SK-N-SH (cell line): ENCODE measurements around the gene ARHGAP29. TPM values are rescaled to one million over a fixed set of nuclear protein-coding genes. Genes with fewer than 3 reads are reported as not detected.
A peak's percentile ranks its signal among the peaks of the same experiment; 100 is the strongest.

Experiments used
- CTCF ChIA-PET: fragments of 300-600, 350-600 bp; formaldehyde crosslinking; extraction: SDS; loops from one replicate; lab custom pipeline; 2021; lab: Yijun Ruan, JAX
- POLR2A ChIA-PET: fragments of 350-600 bp; sonication (Branson Sonifier 250); formaldehyde crosslinking; extraction: SDS; loops from one replicate; lab custom pipeline; 2020; ENCODE audit warnings: antibody characterized with exemption, inconsistent platforms; lab: Yijun Ruan, JAX
- DNase-seq: peaks from one replicate; pipeline ENCODE4 v3.0.0; 2012
- H2AFZ ChIP-seq: fragments of 200-600 bp; sonication (generic); 2 replicates; pipeline ENCODE4 v1.8.1; 2016; ENCODE audit warnings: antibody characterized with exemption, mild to moderate bottlenecking, low read depth
- H3F3A ChIP-seq: fragments of 200-600 bp; sonication (generic); replicated peaks from 2 replicates; pipeline ENCODE3; 2016; ENCODE audit warnings: antibody characterized with exemption, mild to moderate bottlenecking; ENCODE audit not compliant: insufficient read depth
- H3K27ac ChIP-seq, 2 experiments: fragments of 200-500 bp in 1 of 2; fragments of 200-600 bp in 1 of 2; sonication (Bioruptor generic) in 1 of 2; sonication (generic), shearing (Covaris generic) in 1 of 2; 2 replicates each; pipeline versions ENCODE4 v1.5.1 to v1.6.1; 2014 to 2016; ENCODE audit warnings: low read depth in 2 of 2, inconsistent platforms in 1 of 2, low read length in 1 of 2, mild to moderate bottlenecking in 1 of 2, mixed read lengths in 1 of 2
- H3K27me3 ChIP-seq: fragments of 200-600 bp; sonication (generic), shearing (Covaris generic); 2 replicates; pipeline ENCODE4 v1.6.1; 2016; ENCODE audit warnings: mixed run types; ENCODE audit not compliant: insufficient read depth
- H3K36me3 ChIP-seq, 2 experiments: fragments of 200-500 bp in 1 of 2; fragments of 200-600 bp in 1 of 2; sonication (Bioruptor generic) in 1 of 2; sonication (generic) in 1 of 2; replicated peaks in 1 of 2; 2 replicates each; pipeline versions ENCODE3 to v1.5.1; 2014 to 2016; ENCODE audit warnings: low read length in 1 of 2, mild to moderate bottlenecking in 1 of 2; ENCODE audit not compliant: insufficient read depth in 2 of 2, control insufficient read depth in 1 of 2
- H3K4me1 ChIP-seq, 2 experiments: fragments of 200-500 bp in 1 of 2; fragments of 200-600 bp in 1 of 2; sonication (Bioruptor generic) in 1 of 2; sonication (generic), shearing (Covaris generic) in 1 of 2; 2 replicates each; pipeline versions ENCODE4 v1.5.1 to v1.6.1; 2014 to 2016; ENCODE audit warnings: low read depth in 1 of 2, low read length in 1 of 2, mixed run types in 1 of 2; ENCODE audit not compliant: insufficient read depth in 2 of 2, control insufficient read depth in 1 of 2
- H3K4me2 ChIP-seq: fragments of 200-600 bp; sonication (generic), shearing (Covaris generic); 2 replicates; pipeline ENCODE4 v1.6.1; 2017; ENCODE audit warnings: mixed run types
- H3K4me3 ChIP-seq, 2 experiments: fragments of 200-500 bp in 1 of 2; fragments of 200-600 bp in 1 of 2; sonication (Bioruptor generic) in 1 of 2; sonication (generic), shearing (Covaris generic) in 1 of 2; 2 replicates each; pipeline versions ENCODE4 v1.5.1 to v1.8.1; 2014 to 2016; ENCODE audit warnings: low read depth in 2 of 2, inconsistent platforms in 1 of 2, low read length in 1 of 2, mild to moderate bottlenecking in 1 of 2, mixed read lengths in 1 of 2, moderate library complexity in 1 of 2
- H3K79me2 ChIP-seq: fragments of 200-600 bp; sonication (generic); 2 replicates; pipeline ENCODE4 v1.8.1; 2017; ENCODE audit warnings: mild to moderate bottlenecking; ENCODE audit not compliant: insufficient read depth
- H3K9ac ChIP-seq: fragments of 200-600 bp; sonication (generic); 2 replicates; pipeline ENCODE4 v1.6.1; 2017; ENCODE audit warnings: mixed run types
- H3K9me2 ChIP-seq: fragments of 200-600 bp; sonication (generic); 2 replicates; pipeline ENCODE4 v1.6.1; 2017; ENCODE audit warnings: mixed run types
- H3K9me3 ChIP-seq: fragments of 200-600 bp; sonication (generic); 2 replicates; pipeline ENCODE4 v1.6.1; 2017; ENCODE audit warnings: mixed run types, mild to moderate bottlenecking, moderate library complexity
- H4K20me1 ChIP-seq: fragments of 200-600 bp; sonication (generic); 2 replicates; pipeline ENCODE4 v1.6.1; 2017; ENCODE audit warnings: mild to moderate bottlenecking, mixed run types; ENCODE audit not compliant: insufficient read depth
- ELF1 ChIP-seq: IDR thresholded peaks from 2 replicates; pipeline ENCODE4 v1.4.0; 2012
- EZH2phosphoT487 ChIP-seq: fragments of 200-600 bp; sonication (generic); IDR thresholded peaks from 2 replicates; pipeline ENCODE4 v1.6.1; 2017; ENCODE audit warnings: low read depth, mixed run types, mild to moderate bottlenecking, antibody characterized with exemption, moderate library complexity, borderline replicate concordance
- FOXJ3 ChIP-seq: sonication (generic); formaldehyde crosslinking; IDR thresholded peaks from 2 replicates; pipeline ENCODE4 v1.5.1; 2020; ENCODE audit warnings: mild to moderate bottlenecking, missing genetic modification reagents
- GATA2 ChIP-seq: sonication (generic); formaldehyde crosslinking; IDR thresholded peaks from 2 replicates; pipeline ENCODE4 v1.5.0; 2020; ENCODE audit warnings: mild to moderate bottlenecking, missing genetic modification reagents
- MAX ChIP-seq: IDR thresholded peaks from 2 replicates; pipeline ENCODE4 v1.4.0; 2012; ENCODE audit warnings: low read depth
- MEF2A ChIP-seq: IDR thresholded peaks from 2 replicates; pipeline ENCODE4 v1.4.0; 2012; ENCODE audit warnings: low read depth, borderline replicate concordance
- NFIC ChIP-seq: IDR thresholded peaks from 2 replicates; pipeline ENCODE4 v1.4.0; 2012; ENCODE audit warnings: borderline replicate concordance
- PBX3 ChIP-seq: IDR thresholded peaks from 2 replicates; pipeline ENCODE4; 2012
- RAD21 ChIP-seq: IDR thresholded peaks from 2 replicates; pipeline ENCODE4 v1.6.1; 2012; ENCODE audit warnings: mild to moderate bottlenecking, low read length
- RCOR1 ChIP-seq: fragments of 150-350 bp; IDR thresholded peaks from 2 replicates; pipeline ENCODE4 v1.6.1; 2017; ENCODE audit warnings: antibody characterized with exemption, low read length
- REST ChIP-seq: IDR thresholded peaks from 2 replicates; pipeline ENCODE4 v1.6.1; 2012; ENCODE audit warnings: mild to moderate bottlenecking, low read depth, low read length, moderate library complexity
- SMC3 ChIP-seq: IDR thresholded peaks from 2 replicates; pipeline ENCODE4 v1.6.1; 2012; ENCODE audit warnings: low read depth, low read length, improper control_type of control experiment
- TAF1 ChIP-seq: IDR thresholded peaks from 2 replicates; pipeline ENCODE4 v1.6.1; 2012; ENCODE audit warnings: low read depth, mild to moderate bottlenecking, low read length, moderate library complexity, borderline replicate concordance
- TCF12 ChIP-seq: IDR thresholded peaks from 2 replicates; pipeline ENCODE4 v1.4.0; 2012
- TEAD4 ChIP-seq: IDR thresholded peaks from 2 replicates; pipeline ENCODE4 v1.4.0; 2012; ENCODE audit warnings: mild to moderate bottlenecking, borderline replicate concordance; ENCODE audit not compliant: insufficient read depth
- WGBS: methylation state at CpG from one replicate; pipeline ENCODE4 v1.1.6; 2017; ENCODE audit warnings: low lambda C conversion rate; 5-methylcytosine and 5-hydroxymethylcytosine counted together
- polyA plus RNA-seq, 3 experiments: library from polyadenylated mRNA; depleted of rRNA; stranded (reverse); fragments of >200 nt; gene quantifications; 2 replicates each; pipeline ENCODE4 v1.2.3, GENCODE V29; 2012

ARHGAP29 gene
- polyA plus RNA-seq, 1 of the 3 experiments (the other 2 are of a cell fraction) = 20.1 TPM

- ChIA-PET POLR2A (no interaction called here), CTCF (interaction anchor here (0.7 to 5.2 kb wide), 3 partner anchors 21 to 218 kb away, joined by 3 to 23 read pairs (median 4); no protein-coding TSS in a partner anchor)
- Histone ChIP-seq H3K9ac (no peak overlapping the region), H2AFZ (no peak overlapping the region), H4K20me1 (no peaks in the 10 kb centered on the region), H3K36me3 (no peaks in the 10 kb centered on the region), H3F3A (no peaks in the 10 kb centered on the region), H3K9me3 (no peaks in the 10 kb centered on the region), H3K4me3 (no peak overlapping the region), H3K79me2 (no peaks in the 10 kb centered on the region), H3K4me1 (peaks cover 12 to 18% of the 10 kb centered on the region in 2 experiments; a peak in 2 of 4 replicates), H3K27ac (peak overlapping the region; percentile 25 to 89; a peak in 3 of 4 replicates), H3K9me2 (no peaks in the 10 kb centered on the region), H3K4me2 (no peak overlapping the region), H3K27me3 (no peaks in the 10 kb centered on the region)
- TF ChIP-seq TCF12 = no peak
- no peak for TF ChIP-seq RAD21
- no peak for TF ChIP-seq TEAD4
- no peak for TF ChIP-seq REST
- TF ChIP-seq RCOR1 = no peak
- TF ChIP-seq NFIC = no peak
- no peak for TF ChIP-seq TAF1
- no peak for TF ChIP-seq ELF1
- TF ChIP-seq PBX3 = no peak
- no peak for TF ChIP-seq SMC3
- TF ChIP-seq GATA2 = no peak
- no peak for TF ChIP-seq MAX
- TF ChIP-seq EZH2phosphoT487 = no peak
- no peak for TF ChIP-seq MEF2A
- no peak for TF ChIP-seq FOXJ3 (CRISPR knock-in tag)
- WGBS = 89% methylated on average over 5 of the region's 5 CpGs
- DNase-seq = no peak
Observed at GRCh38 chr1:94282143-94282711, 44.8 kb upstream of the ARHGAP29 start.
